IMR-90 (cell line): ENCODE measurements around the gene GLYATL1. TPM values are rescaled to one million over a fixed set of nuclear protein-coding genes. Genes with fewer than 3 reads are reported as not detected.

Experiments
- polyA plus RNA-seq, 3 experiments: library from polyadenylated mRNA; depleted of rRNA; stranded (reverse); fragments of >200 nt; gene quantifications; 2 replicates each; pipeline ENCODE4 v1.2.3, GENCODE V29; 2012; ENCODE audit warnings: low replicate concordance in 1 of 3
- total RNA-seq: library from RNA; depleted of rRNA; stranded (reverse); fragments of >200 nt; gene quantifications from 2 replicates; pipeline ENCODE4 v1.2.3, GENCODE V29; 2012; rRNA removed

GLYATL1 gene
- total and polyA plus RNA-seq, 2 of the 4 experiments (the other 2 are of a cell fraction) = 0.54 to 0.58 TPM

Other genes with a start within 250 kb of the GLYATL1 start
- gene GLYAT, start 207.5 kb upstream of the GLYATL1 start, total RNA-seq = not detected in 2 replicates
- gene GLYAT, start 207.5 kb upstream of the GLYATL1 start, polyA plus RNA-seq (2012; rRNA removed) = not detected in 2 replicates
- 0.36 and 0.56 TPM in 2 replicates for gene GLYATL2, start 94.8 kb upstream of the GLYATL1 start, total RNA-seq
- 0.33 and 0.77 TPM in 2 replicates for gene GLYATL2, start 94.8 kb upstream of the GLYATL1 start, polyA plus RNA-seq (2012; rRNA removed)
- gene GLYATL1B, start 146.8 kb downstream of the GLYATL1 start, total RNA-seq = not detected in 2 replicates
- gene GLYATL1B, start 146.8 kb downstream of the GLYATL1 start, polyA plus RNA-seq (2012; rRNA removed) = not detected in 2 replicates
- 9.3 and 13.9 TPM in 2 replicates for gene FAM111B, start 167.7 kb downstream of the GLYATL1 start, total RNA-seq
- 2.9 and 3.2 TPM in 2 replicates for gene FAM111B, start 167.7 kb downstream of the GLYATL1 start, polyA plus RNA-seq (2012; rRNA removed)
- 36.4 and 46.1 TPM in 2 replicates for gene FAM111A, start 203.4 kb downstream of the GLYATL1 start, total RNA-seq
- gene FAM111A, start 203.4 kb downstream of the GLYATL1 start, polyA plus RNA-seq (2012; rRNA removed) = 14.4 and 19.9 TPM in 2 replicates
- gene DTX4, start 232.6 kb downstream of the GLYATL1 start, total RNA-seq = 2.5 and 2.7 TPM in 2 replicates
- gene DTX4, start 232.6 kb downstream of the GLYATL1 start, polyA plus RNA-seq (2012; rRNA removed) = 3.0 and 3.1 TPM in 2 replicates